Raji (cell line): Measurements from ENCODE around the gene CALM3.

Source experiments
- POLR2A ChIP-seq: IDR thresholded peaks from 2 replicates; pipeline ENCODE4 v1.6.1; 2011; ENCODE audit warnings: low read depth, low read length, control low read depth; ENCODE audit not compliant: insufficient read depth

CALM3 gene

GRCh38 chr19:46591254-46591653 is 9.9 kb upstream of the CALM3 start:
- TF ChIP-seq POLR2A: no peak

GRCh38 chr19:46591870-46592269 is 9.3 kb upstream of the CALM3 start:
- no peak for TF ChIP-seq POLR2A

GRCh38 chr19:46596008-46596407 is 5.1 kb upstream of the CALM3 start:
- TF ChIP-seq POLR2A: no peak

GRCh38 chr19:46598372-46598917 is 2.7 kb upstream of the CALM3 start:
- no peak for TF ChIP-seq POLR2A

GRCh38 chr19:46599716-46600373 is 1.3 kb upstream of the CALM3 start:
- TF ChIP-seq POLR2A: no peak

- TF ChIP-seq POLR2A: peak; percentile 66
Measured at GRCh38 chr19:46600384-46601317, 479 bp upstream of the CALM3 start.

- TF ChIP-seq POLR2A: no peak
Measured at GRCh38 chr19:46602392-46603194, 1.5 kb downstream of the CALM3 start.

- TF ChIP-seq POLR2A: no peak
Measured at GRCh38 chr19:46603195-46603637, 2.1 kb downstream of the CALM3 start.

- TF ChIP-seq POLR2A: no peak
Measured at GRCh38 chr19:46603752-46604231, 2.7 kb downstream of the CALM3 start.

- no peak for TF ChIP-seq POLR2A
Measured at GRCh38 chr19:46604781-46605355, 3.7 kb downstream of the CALM3 start.

GRCh38 chr19:46605356-46605821 is 4.3 kb downstream of the CALM3 start:
- TF ChIP-seq POLR2A: no peak

- TF ChIP-seq POLR2A: no peak
Measured at GRCh38 chr19:46606019-46606418, 4.9 kb downstream of the CALM3 start.

- no peak for TF ChIP-seq POLR2A
Measured at GRCh38 chr19:46606681-46607447, 5.7 kb downstream of the CALM3 start.

GRCh38 chr19:46607448-46607841 is 6.3 kb downstream of the CALM3 start:
- TF ChIP-seq POLR2A: no peak
